ENCODE data around the gene EIF5A. TPM values are rescaled to one million over a fixed set of nuclear protein-coding genes. Genes with fewer than 3 reads are reported as not detected.

Gene EIF5A
- total and polyA plus RNA-seq, 2 of the 8 experiments (the other 6 are each of a cell fraction or from before 2014, with no cell fraction given) = 717 to 1,172 TPM

DNA sequence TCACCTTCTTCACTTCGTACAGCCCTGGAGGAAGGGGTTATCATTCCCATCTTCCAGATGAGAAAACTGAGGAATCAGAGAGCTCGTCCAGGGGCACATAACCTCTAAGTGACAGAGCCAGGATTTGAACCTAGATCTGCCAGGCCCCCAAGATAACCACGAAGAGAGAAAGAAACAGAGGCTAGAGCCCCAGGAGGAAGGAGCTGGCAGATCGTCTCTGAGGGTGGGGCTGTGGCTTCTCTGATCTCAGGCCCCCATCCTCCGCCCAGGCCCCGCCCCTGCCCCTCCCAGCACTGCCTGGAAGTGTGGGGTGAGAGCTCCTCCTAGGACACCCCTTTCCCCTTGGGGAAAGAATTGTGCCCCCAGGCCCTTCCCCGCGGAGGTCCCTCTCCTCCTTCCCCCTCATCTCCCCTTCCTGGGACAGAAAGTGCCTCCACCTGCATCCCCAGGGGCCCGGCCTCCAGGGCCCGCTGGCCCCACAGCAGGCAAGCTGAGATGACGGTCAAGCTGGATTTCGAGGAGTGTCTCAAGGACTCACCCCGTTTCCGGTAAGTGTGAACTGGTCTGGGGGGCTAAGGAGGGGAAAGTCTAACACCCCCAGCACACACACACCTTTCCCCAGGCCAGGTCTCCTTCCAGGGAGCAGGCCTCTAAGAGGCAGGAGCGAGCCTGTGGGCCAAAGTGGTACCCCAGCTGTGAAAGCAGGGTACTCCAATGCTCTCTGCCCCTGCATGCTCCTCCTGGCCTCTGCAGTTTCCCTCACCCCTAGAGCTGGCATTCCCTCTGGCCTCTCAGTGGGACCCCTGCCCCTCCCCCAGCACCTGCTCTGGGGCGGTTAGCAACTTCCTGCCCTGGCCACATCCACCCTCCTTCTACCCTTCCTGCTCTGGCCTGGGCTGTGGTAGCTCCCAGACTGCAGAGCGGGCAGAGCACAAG, 29.1 kb downstream of the EIF5A start, which contains the start of gene ACAP1 (continued):
- TF ChIP-seq RBBP5 (IDR thresholded peaks at IDR 0.05; ENCODE audit: borderline replicate concordance, low read depth, low read length) = peak; percentile 94; the same call in 1 of the 2 replicates
- TF ChIP-seq RXRA (IDR thresholded peaks at IDR 0.05; ENCODE audit: insufficient read depth, low read depth, low read length) = no peak
- no peak for TF ChIP-seq HDAC6 (IDR thresholded peaks at IDR 0.05; ENCODE audit: low read depth, low read length)
- TF ChIP-seq FOSL1 (IDR thresholded peaks at IDR 0.05; ENCODE audit: insufficient read depth, low read depth, low read length) = no peak
- no peak for TF ChIP-seq NANOG (IDR thresholded peaks at IDR 0.05; ENCODE audit: insufficient read depth, low read depth, low read length, poor library complexity, severe bottlenecking)
- no peak for TF ChIP-seq EGR1 (IDR thresholded peaks at IDR 0.05; ENCODE audit: borderline replicate concordance, low read depth, low read length)
- peak; percentile 85 for TF ChIP-seq ASH2L (IDR thresholded peaks at IDR 0.05; ENCODE audit: low read length)
- TF ChIP-seq, protein P1, sequence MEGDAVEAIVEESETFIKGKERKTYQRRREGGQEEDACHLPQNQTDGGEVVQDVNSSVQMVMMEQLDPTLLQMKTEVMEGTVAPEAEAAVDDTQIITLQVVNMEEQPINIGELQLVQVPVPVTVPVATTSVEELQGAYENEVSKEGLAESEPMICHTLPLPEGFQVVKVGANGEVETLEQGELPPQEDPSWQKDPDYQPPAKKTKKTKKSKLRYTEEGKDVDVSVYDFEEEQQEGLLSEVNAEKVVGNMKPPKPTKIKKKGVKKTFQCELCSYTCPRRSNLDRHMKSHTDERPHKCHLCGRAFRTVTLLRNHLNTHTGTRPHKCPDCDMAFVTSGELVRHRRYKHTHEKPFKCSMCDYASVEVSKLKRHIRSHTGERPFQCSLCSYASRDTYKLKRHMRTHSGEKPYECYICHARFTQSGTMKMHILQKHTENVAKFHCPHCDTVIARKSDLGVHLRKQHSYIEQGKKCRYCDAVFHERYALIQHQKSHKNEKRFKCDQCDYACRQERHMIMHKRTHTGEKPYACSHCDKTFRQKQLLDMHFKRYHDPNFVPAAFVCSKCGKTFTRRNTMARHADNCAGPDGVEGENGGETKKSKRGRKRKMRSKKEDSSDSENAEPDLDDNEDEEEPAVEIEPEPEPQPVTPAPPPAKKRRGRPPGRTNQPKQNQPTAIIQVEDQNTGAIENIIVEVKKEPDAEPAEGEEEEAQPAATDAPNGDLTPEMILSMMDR (IDR thresholded peaks at IDR 0.05; ENCODE audit: control extremely low read depth in 1 of 3, insufficient read depth in 1 of 3, low read depth in 1 of 3, low read length in 3 of 3) = no peak
- TF ChIP-seq CTBP2 (IDR thresholded peaks at IDR 0.05; ENCODE audit: borderline replicate concordance, insufficient read depth, insufficient read length, low read length) = peak; percentile 73
- TF ChIP-seq RFX5 (IDR thresholded peaks at IDR 0.05; ENCODE audit: borderline replicate concordance, low read depth, low read length) = no peak
- no peak for TF ChIP-seq HDAC2 (IDR thresholded peaks at IDR 0.05; ENCODE audit: borderline replicate concordance in 1 of 2, low read depth in 2 of 2, low read length in 2 of 2)
- TF ChIP-seq BCL11A (IDR thresholded peaks at IDR 0.05; ENCODE audit: low read depth in 2 of 2, low read length in 2 of 2) = no peak
- TF ChIP-seq SIRT6 (IDR thresholded peaks at IDR 0.05; ENCODE audit: low read length) = no peak
- no peak for TF ChIP-seq SP2 (IDR thresholded peaks at IDR 0.05; ENCODE audit: low read length)
- TF ChIP-seq RAD21 (IDR thresholded peaks at IDR 0.05 in 1 of 2, conservative IDR thresholded peaks at IDR 0.05 in 1 of 2; ENCODE audit: low read depth in 2 of 2, low read length in 2 of 2) = peak in 1 of 2 experiments; percentile 16; a peak in 1 of 4 replicates
- TF ChIP-seq TAF7 (optimal IDR thresholded peaks at IDR 0.05; ENCODE audit: borderline replicate concordance, low read depth, low read length) = no peak
- TF ChIP-seq ZNF274 (IDR thresholded peaks at IDR 0.05; ENCODE audit: borderline replicate concordance, extremely low read depth, low read length) = no peak
- no peak for TF ChIP-seq BRCA1 (IDR thresholded peaks at IDR 0.05; ENCODE audit: low read depth, low read length)
- TF ChIP-seq SRF (IDR thresholded peaks at IDR 0.05; ENCODE audit: low read depth, low read length) = no peak

All from H1 (cell line).